ENCODE results near the gene PAM16. TPM values are rescaled to one million over a fixed set of nuclear protein-coding genes. Genes with fewer than 3 reads are reported as not detected.
"Not testable (repeated sequence)": the region's sequence is repeated elsewhere in the genome, so short reads cannot be mapped to it uniquely, and the experiment has no call there.

The PAM16 gene
- total RNA-seq, 3 donors from 2014 or later = 31.9 to 35.8 (median 32.6) TPM

DNA sequence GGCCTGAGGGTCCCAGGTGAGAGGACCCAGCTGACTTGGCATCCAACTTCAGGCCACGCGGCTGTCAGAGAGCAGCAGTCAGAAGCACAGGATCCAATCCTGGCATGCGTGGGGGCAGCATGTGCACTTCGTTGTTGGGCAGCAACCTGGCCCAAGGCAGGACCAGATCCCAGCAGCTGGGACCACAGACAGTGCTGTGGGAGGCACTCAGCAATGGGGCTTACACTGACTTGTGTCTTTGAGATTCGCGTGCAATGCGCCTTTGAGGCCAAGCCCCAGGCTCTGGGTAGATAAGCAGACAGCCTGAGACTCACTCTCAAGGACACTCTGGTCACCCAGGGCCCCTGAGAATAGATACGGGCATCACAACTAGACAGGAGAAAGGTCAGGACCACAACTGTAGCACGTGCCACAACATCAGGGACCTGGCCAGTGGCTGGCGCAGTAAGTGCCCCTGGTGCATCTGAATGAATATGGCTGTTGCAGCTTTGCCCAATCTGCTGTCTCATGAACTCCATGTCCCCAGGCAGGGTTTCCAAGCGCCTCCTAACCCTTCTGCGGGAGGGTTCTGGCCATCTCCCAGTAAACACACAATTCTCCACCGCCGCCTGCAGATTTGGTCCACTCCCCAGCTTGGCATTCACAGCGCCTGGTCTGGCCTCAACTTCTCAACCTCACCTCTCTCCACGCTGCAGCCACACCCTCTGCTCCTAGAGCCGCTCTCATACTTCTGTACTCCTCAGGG, 3.2 kb downstream of the PAM16 start:
- intact Hi-C loops (cut with DNase I, micrococcal nuclease) = no loop called here
- no peak for ATAC-seq
- DNase-seq = no peak
- H3K4me3 ChIP-seq = no peak overlapping the region
- peaks cover 10% of the 10 kb centered on the region for H3K4me1 ChIP-seq (ENCODE audit: low read depth)
- H3K9me3 ChIP-seq = no peaks in the 10 kb centered on the region
- TF ChIP-seq CTCF (IDR thresholded peaks at IDR 0.05) = no peak
- H3K36me3 ChIP-seq (ENCODE audit: low read depth) = no peaks in the 10 kb centered on the region

GRCh38 chr16:4347010-4347409, 4.1 kb downstream of the PAM16 start:
- intact Hi-C loops (cut with DNase I, micrococcal nuclease) = no loop called here
- Histone ChIP-seq H3K4me3 (no peak overlapping the region), H3K36me3 (ENCODE audit: low read depth) (no peaks in the 10 kb centered on the region), H3K4me1 (ENCODE audit: low read depth) (peaks cover 10% of the 10 kb centered on the region), H3K9me3 (no peaks in the 10 kb centered on the region)
- ATAC-seq (no peak), DNase-seq (no peak)
- no peak for TF ChIP-seq CTCF (IDR thresholded peaks at IDR 0.05)

DNA sequence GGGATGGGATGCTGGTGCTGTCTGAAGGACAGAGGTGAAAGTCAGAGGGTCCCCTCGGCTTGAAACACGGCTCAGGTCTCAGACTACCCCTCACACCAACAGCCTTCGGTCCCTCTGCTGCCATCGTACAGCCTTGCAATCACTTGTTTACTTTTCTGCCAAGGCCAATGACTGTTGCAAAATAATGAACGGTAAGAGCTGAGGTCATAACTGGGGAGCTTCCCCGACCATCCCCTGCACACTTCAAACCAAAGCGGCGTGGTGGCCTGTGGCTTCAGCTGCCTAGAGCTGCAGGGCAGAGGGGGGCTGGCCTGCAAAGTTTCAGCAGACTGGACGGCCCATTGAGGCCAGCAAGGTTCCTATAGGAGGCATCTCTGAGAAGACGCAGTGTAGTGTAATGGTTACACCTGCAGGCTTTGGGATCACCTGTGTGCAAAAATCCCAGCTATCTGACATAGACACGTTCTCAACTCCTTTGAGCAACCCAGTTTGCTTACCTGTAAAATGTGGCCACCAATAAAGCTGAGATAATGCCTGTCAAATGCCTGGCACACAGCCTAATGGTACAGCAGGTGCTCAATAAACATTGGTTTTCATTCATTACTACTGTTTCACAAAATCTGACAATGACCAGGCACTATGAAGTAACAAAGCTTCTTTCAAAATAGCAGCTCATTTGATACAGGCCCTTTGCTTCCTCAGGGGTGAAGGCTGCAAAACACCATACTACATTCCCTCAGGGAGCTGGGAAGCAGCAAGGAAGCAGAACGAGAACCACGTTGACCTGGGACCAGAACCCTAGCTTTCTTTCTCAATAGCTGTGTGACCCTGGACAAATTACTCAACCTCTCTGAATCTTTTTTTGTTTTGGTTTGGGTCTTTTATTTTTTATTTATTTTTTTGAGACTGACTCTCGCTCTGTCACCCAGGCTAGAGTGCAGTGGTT, 5.0 kb downstream of the PAM16 start:
- Histone ChIP-seq H3K36me3 (ENCODE audit: low read depth) (no peaks in the 10 kb centered on the region), H3K4me1 (ENCODE audit: low read depth) (peaks cover 10% of the 10 kb centered on the region), H3K9me3 (no peaks in the 10 kb centered on the region), H3K4me3 (no peak overlapping the region)
- DNase-seq = no peak
- ATAC-seq = peak; percentile 27
- intact Hi-C loops (cut with DNase I, micrococcal nuclease) = no loop called here
- TF ChIP-seq CTCF (IDR thresholded peaks at IDR 0.05) = no peak

DNA sequence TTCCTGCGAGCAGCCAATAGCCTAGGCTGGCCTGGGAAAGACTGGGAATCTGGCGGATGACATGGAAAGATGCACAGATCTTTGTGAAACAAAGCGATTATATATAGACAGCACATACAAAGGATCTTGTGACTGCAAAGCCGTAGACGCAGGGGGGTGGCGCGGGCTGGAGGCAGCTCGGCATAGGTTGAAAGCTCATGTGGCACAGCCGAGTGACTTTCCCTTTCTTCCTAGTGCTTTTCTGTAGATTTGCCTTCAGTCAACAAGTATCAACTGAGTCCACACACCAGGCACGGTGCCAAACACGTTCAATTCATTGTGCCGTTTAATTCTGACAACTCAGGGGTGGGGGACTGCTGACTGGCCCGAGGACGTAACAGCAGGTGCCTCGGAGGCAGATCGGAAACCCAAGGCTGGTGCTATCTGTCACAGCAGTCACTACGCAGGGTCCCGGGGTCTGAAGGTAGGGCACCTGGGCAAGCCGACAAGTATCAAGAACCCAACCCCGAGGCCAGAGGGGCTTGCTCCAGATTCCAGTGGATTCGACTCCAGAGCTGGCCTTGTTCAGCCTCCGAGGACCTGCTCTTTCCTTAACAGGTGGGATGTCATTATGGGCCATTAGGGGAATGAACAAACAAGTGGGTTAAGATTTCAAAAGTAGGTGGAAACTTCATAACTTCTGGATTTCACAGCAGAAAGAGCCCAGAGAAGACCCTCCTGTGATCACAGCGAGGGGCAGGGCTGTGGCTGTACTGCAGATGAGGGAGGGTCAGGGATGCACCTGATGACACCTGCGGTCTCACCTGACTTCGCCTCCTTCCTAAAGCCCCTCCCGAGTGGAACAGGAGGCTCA, 5.9 kb downstream of the PAM16 start:
- DNase-seq = no peak
- Histone ChIP-seq H3K4me3 (no peak overlapping the region), H3K4me1 (ENCODE audit: low read depth) (peaks cover 7% of the 10 kb centered on the region), H3K36me3 (ENCODE audit: low read depth) (no peaks in the 10 kb centered on the region), H3K9me3 (no peaks in the 10 kb centered on the region)
- no peak for ATAC-seq
- TF ChIP-seq CTCF (IDR thresholded peaks at IDR 0.05) = no peak
- intact Hi-C loops (cut with DNase I, micrococcal nuclease) = no loop called here

- not testable (repeated sequence) for ATAC-seq
Observed at GRCh38 chr16:4344300-4344982, 6.7 kb downstream of the PAM16 start.

More at GRCh38 chr16:4344300-4344982, 6.7 kb downstream of the PAM16 start:
- intact Hi-C loops (cut with DNase I, micrococcal nuclease); H3K9me3 ChIP-seq; H3K4me3 ChIP-seq; H3K4me1 ChIP-seq (ENCODE audit: low read depth); H3K36me3 ChIP-seq (ENCODE audit: low read depth); DNase-seq: not testable (repeated sequence)

Data from mucosa of descending colon (tissue), 3 donors.